Left lobe of liver (tissue), 2 donors: ENCODE results near the gene MYOM1. TPM values are rescaled to one million over a fixed set of nuclear protein-coding genes. Genes with fewer than 3 reads are reported as not detected.

Experiments used
- ATAC-seq: fragments of 200-7000 bp; cut with Tn5 transposase; one replicate; pipeline ENCODE4 v1.9.1; 2020; ENCODE audit warnings: mild to moderate bottlenecking, moderate library complexity
- DNase-seq: peaks from one replicate; pipeline ENCODE4 v3.0.0-alpha.2; 2020; ENCODE audit warnings: low spot score
- total RNA-seq: library from RNA; stranded (reverse); gene quantifications from one replicate; pipeline ENCODE4 v1.2.1, GENCODE V29; 2021
- donor health status: DM: no; HTN: no; CAD: no; lungs with moderate emphysema.
- donor health status: DM: no; HTN: yes; CAD: no.

The MYOM1 gene
- total RNA-seq, 1 donor from 2014 or later: 4.9 TPM

DNA sequence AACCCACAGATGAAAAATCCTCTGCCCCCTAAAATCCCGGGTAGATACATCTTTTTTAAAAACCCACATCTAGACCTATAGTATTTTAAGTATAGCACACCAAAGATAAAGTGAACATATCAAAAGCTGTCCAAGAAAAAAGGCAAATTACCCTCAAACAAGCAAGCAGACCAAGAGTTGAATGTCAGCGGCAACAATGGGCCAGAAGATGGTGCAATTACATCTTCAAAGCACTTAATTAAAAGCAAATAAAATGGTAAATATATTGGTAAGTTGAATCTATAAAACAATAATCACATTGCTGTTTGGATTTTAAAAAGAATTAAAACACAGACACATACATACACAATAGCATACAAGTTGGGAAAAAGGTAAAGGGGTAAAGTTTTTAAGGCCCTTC, 98.5 kb downstream of the MYOM1 start:
- ATAC-seq: no peak
- no peak for DNase-seq

DNA sequence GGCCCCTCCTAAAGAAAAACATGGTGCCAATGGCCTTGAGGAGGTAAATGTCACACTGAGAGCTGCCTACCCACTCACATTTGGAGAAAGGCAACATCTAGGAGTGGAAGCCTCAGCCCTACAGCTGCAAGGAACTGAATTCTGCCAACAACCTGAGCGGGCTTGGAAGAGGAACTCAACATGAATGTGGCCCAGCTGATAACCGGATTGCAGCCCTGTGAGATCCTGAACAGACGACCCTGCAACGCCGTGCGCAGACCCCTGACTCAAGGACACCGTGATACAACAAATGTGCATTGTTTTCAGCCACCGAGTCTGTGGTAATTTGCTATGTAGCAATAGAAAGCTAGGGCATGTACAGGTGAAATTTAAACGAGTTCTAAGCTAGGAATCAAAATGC, 99.4 kb downstream of the MYOM1 start:
- no peak for DNase-seq
- ATAC-seq: no peak

DNA sequence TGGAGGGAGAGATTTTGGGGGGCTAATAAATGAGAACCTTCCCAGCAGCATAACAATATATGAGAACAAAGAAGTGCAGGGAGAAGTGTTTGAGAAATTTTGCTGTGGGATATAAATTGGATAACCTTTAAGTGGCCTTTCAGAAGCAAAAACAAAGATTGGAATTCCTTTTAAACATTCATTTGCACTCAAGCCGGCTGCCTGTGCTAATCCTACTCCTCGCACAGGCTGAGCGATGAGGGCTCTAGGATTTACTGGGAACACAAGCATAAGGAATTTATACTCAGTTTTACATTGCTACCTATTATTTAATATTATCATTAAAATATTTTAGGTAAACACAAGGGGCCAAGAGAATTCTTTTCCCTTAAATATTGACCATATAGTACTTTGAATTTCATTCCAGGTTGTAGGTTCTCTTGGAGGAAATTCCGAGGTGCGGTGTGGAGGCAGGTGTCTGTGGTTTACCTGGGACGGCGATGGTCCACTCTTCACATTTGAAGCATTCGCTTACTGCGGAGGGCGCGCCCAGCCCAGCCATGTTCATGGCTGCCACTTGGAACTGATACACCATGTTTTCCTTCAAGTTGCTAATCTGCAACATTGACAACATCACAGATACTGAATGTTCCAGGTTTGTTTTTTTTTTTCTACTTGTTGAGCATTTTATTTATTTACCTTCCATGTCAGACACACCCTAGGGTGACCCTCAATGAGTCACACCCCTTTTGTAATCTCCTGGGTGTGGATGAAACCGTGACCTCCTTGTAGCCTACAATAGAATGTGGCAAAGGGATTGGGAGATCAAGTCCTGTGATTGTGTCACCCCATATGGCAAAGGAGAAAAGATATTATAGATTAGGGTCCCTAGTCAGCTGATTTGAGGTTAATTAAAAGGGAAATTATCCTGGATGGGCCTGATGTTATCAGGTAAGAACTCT, 100.1 kb downstream of the MYOM1 start:
- no peak for DNase-seq
- no peak for ATAC-seq

DNA sequence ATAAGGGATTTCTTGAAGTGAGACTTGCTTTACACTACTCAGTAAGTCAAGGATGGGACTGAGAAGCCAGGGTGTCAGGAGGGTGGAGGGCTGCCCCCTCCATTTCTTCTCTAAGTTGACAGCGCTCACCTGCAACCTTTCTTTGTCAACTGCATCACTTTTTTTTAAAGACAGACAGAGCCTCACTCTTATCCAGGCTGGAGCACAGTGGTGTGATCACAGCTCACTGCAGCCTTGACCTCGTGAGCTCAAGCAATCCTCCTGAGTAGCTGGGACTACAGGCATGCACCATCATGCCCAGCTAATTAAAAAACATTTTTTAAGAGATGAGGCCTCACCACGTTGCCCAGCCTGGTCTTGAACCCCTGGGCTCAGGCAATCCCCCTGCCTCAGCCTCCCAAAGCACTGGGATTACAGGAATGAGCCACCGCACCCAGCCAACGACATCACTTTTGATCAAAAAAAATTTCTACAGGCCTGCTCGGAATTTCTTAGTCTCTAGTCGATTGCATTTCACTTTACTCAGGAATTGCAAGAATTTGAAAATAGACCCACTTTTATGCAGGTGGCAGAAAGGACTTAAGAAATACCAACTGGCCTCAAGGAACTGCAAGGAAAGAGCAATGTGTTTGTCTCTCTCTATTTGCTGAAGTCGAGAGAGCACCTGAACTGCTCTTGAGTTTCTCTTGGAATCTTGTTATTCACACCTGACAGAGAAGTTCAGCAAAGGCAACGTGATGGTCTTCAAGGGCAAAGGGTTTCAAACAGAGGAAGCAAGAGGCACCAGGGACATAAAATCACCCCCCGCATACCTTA, 101.4 kb downstream of the MYOM1 start:
- DNase-seq (no peak), ATAC-seq (peak; percentile 52)

DNA sequence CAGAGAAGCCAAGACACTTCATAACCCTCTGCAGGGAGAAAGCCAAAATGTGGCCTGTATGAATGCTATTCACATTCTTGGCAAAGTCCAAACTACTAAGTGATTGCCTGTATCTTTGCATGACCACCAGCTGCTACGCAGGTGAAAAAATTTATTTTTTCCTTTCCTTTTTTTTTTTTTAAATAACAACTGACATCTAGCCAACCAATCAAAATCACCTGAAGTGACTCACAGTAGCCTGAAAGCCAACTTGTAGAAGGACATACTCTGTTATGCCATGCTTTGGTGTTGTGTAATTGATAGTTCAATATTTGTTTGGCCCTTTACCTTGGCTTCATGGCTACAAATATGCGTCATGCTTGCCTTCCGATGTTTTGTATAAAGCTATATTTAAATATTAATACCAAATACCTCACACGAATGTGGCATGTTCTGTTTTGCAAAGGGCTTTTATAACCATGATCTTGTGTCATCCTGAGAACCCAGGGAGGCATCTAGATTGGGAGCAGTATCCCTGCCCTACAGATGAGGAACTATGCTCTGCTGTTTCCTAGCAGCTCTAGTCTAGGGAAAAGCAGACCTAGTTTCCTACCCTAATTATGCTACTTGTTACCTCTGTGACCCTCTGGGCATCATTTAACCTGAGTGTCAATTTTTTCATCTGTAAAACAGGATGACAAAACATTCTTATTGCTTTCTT, 102.1 kb downstream of the MYOM1 start:
- DNase-seq (no peak), ATAC-seq (peak; percentile 84)

DNA sequence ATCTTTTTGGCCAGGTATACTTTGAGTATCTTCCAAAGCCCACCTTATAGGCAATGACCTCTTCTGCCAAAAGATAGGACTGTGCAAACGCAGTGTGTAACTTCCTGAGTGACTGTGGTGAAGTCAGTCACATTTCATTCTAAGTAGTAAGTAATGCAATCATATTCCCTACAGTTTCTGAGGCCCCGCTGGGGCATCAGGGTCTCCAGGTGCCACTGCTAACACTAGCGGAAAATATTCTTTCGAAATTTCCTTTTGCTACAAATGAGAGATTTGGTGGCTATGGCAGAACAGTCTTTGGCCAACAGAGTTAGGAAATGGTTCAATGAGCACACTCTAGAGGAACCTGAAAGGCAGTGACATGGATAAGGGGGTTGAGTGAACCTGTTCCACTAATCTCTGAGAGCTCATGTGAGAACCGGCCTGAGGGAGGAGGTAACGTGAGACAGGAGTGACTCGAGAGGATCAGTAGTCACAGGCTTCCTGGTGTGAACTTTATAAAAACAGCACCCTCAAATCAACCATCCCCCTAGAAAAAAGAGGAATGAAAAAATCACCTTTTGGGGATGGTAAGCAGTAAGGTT, 104.2 kb downstream of the MYOM1 start:
- ATAC-seq (peak; percentile 66), DNase-seq (no peak)

DNA sequence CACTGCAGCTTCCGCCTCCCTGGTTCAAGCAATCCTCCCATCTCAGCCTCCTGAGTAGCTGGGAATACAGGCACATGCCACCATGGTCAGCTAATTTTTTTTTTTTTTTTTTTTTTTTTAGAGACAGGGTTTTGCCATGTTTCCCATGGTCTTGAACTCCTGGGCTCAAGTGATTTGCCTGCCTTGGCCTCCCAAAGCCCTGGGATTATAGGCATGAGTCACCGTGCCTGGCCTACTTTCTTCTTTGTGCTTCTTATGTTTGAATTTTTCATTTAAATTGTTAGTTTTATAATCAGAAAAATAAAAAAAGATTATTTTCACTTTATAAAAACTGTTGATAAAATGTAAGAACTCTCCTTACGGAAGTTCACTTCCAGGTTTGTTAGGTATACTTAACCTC, 105.3 kb downstream of the MYOM1 start:
- DNase-seq: no peak
- ATAC-seq: no peak

DNA sequence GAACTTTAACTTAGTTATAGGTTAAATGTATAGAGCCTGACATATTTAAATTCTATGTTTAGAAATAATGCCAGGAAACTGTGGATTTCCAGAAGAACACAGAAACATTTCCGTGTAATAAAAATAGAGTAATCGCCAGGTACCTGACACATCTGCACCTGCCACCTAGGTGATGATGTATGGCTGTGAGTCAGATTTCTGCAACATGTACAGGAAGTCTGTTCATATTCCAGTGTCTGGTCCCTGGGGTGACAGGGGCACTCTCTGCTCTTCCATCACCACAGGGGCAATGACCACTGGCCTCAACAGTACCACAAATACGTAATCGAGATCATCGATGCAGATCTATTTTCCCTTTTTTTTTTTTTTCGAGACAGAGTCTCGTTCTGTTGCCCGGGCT, 105.7 kb downstream of the MYOM1 start:
- ATAC-seq (no peak), DNase-seq (no peak)

DNA sequence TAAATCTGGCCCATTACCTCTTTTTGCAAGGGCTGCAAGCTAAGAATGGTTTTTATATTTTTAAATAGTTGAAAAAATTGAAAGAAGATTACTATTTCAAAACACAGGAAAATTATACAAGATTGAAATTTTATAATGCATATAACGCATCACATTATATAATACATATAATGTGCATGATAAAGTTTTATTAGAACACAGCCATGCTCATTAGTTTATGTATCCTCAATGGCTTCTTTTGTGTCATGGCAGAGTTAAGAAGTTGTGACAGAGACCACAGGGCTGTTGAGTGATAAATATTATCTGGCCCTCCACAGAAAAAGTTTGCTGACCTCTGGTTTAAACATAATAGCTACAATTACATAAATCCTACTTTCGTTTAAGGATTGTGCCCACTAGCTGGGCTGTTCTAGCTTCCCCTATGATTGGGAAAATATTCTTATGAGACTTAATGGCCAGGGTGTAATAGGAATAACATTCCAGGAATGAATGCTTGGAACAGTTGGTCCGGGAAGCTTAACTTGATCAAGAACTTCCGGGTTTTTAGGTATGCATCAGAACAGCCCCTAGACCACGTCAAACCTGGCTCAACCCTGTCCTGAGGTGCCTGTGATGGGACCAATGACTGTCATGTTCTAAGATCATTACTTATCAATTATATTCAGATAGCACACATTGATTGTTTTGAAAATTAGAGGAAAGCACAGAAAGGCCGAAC, 108.1 kb downstream of the MYOM1 start:
- DNase-seq (no peak), ATAC-seq (no peak)

DNA sequence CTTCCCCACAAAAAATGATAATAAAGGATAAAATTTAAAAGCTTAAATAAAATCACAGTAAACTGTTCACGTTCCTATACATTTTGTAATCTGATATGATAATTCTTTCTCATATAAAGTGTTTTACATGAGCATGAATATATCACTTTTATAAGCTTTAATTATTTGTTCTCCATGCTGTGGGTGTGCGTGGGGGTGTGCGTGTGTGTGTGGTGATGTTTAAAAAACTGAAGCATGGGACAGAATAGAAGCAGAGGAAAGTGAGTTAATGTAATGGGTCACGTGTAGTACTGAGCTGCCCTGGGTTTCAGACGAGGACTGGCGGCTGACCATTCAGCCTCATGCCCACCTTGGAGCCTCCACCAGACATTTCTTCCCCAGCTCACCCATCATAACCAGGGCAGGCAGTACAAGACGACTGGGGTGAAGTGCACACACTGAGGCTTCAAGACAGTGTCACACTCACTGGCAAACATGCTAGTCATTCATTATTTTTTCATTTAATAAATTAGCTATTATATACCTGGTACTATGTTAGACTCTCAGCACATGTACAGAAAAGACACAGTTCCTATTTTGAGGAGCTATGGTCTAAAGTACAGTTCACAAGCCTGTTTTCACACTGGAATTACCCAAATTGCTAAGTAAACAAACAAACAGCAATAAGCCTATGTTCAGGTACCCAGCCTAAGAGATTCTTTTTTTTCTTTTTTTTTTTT, 109.6 kb downstream of the MYOM1 start:
- no peak for ATAC-seq
- DNase-seq: no peak

DNA sequence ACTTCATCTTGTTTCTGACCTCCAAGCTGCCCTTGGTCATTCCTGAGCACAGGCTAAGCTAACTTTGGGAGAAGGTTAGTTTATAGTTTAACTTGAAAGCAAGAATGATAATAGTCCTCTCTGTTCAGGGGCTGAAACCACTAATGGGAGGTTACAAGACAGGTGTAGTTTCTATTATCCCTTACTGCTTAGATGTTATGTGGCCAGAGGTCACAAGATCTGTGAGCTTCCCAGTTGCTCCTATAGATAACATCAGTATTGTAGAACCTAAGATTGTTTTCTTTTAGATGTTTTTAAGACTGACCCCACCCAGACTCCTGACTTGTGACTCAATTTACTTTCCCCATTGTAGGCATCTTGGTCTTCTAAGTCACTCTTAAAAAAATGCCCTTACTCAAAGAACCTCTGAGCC, 112.0 kb downstream of the MYOM1 start:
- ATAC-seq (no peak), DNase-seq (no peak)

DNA sequence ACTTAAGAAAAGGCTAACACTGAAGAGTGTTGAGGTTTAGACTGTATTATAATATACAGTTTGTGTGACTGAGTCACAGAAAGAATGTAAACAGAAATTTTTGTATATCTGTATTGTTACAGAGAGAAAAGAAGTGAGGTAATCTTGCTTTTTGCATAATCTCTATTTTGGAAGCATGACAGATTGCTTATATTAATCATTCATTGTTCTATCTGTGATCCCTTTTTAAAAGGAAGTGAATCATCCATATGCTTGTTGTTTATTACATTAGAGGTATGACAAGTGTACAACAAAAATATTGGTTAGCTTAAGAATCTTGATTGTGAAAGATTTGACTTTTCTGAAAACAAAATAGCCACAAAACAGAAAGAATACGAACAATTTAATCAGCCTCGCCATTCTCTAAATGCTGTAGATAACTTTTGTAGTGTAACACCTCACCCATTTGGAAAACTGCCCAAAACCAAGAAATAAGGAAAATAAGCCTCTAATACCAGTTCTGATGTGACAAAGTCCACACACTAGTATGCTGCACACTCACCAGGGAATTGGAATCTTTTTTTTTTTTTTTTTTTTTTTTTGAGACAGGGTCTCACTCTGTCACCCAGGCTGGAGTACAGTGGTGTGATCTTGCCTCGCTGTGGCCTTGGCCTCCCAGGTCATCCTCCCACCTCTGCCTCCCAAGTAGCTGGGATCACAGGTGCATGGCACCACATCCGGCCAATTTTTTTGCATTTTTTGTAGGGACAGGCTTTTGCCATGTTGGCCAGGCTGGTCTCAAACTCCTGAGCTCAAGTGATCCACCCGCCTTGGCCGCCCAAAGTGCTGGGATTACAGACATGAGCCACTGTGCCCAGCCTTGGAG, 115.3 kb downstream of the MYOM1 start:
- ATAC-seq (peak; percentile 30), DNase-seq (no peak)

DNA sequence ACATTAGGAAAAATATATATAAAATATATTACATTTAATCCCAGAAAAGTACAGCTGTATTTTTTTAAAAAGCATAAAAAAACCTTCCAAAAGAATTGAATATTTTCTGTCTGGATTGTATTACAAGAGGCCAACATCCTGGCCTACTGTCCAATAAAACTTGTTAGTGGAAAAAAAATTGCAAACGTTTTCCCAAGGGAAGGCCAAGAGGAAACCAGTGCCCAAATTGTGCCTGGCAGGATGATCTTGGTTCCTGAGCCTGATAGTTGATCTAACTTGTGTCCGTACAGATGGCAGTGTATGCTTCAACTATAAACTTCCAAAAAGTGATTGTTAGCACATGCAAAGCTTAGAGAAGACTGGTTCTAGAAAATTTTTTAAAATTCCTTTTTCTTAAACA, 116.2 kb downstream of the MYOM1 start:
- no peak for ATAC-seq
- no peak for DNase-seq

DNA sequence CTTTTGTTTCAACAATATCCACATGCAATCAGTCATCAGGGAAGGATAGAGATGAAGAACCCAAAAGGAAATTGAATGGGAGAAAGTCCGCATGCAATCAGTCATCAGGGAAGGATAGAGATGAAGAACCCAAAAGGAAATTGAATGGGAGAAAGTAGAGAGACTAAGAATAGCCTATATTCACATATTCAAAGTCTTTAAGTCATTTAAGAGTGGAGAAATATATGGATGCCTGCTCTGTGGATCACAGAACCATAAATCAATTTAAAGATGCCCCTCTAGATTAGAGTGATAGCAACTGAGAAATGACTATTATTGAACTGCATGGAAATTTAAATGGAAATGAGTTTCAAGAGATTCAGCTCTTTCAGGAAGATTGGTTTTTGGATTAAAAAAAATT, 116.8 kb downstream of the MYOM1 start:
- ATAC-seq: no peak
- no peak for DNase-seq

DNA sequence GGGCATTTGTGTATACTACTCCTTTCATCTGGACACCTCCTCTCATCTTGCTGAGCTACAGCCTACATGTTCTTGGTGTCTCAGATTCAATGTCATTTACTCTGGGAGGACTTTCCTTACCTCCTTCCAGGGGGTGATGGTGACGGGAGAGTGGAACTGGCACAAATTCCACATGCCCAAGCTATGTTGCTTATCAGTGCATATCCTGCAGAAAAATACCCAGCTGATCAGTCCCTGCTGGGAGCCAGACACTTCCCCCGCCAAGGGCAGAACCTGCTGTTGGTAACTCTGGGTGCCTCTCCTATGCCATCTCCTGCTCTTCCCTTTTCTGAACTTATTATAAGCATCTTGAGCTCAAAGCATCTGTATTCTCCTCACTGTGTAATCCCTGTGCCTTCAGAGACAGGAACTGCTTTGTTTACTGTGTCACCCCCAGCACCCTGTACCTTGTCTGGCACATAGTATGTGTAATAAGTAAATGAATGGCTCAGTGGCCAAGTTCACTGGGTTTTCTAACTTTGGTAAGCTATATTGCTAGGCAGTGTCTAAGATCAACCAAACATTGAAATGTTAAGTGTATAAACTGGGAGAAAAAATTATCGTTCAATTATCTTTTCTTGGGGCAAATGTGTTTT, 119.2 kb downstream of the MYOM1 start:
- DNase-seq: no peak
- peak; percentile 27 for ATAC-seq

DNA sequence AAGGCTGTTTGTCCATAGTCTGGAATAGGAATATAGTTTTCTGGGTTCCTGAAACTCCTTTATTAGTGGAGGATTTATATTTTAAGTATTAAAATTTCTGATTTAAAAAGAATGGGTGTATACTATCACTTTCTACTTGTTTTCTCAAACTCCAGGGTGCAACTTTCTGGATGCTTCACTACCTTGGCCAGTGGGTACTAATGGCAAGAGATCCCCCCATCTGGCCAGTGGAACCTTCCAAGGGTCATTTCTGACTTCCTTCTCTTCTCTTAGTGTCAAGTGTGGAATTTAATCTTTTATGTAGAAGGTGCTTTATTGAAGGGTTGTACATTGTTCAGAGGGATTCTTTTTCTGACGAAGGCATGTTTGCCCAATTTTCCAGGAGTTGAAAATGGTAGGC, 120.4 kb downstream of the MYOM1 start:
- DNase-seq (no peak), ATAC-seq (no peak)

DNA sequence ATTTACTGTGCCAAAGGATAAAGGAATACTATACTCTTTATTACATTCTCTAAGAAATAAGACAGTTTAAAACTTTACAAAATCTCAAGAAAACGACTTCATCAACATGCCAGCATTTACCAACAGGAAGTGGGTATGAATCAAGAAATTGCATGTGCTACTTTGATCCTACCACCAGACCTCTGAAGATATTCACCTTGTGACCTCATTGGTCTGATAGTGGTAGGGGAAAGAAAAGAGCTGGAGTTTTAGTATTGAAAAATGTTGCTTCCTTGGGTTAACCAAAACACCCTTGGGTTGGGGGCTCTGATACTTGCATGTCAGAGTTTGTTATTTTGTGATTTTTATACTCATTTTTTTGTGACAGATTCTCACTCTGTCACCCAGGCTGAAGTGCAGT, 122.7 kb downstream of the MYOM1 start:
- ATAC-seq (no peak), DNase-seq (no peak)

DNA sequence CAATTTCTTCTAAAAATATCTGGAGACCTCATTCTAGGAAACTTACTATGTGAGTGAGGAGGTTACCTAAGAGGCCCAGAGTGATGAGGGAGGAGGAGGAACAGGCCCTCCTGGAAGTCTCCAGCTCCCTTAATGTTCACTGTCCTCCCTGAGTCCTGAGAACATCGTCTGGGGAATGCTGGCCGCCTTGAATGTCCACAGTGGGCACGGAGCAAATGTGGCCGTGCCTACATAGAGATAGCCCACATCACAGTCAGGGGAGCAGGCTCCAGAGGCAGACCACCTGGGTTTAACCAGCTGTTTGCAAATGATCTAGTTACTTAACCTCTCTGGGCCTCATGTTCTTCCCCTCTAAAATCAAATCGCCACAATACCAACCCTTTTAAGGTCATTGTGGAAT, 123.8 kb downstream of the MYOM1 start:
- ATAC-seq (no peak), DNase-seq (no peak)
